GM23248 (cell line): Measurements from ENCODE around the gene PFKFB1.

Experiments used
- EZH2 ChIP-seq: fragments of 200-600 bp; sonication (generic); IDR thresholded peaks from 2 replicates; pipeline ENCODE4 v1.6.1; 2018; ENCODE audit warnings: antibody characterized with exemption, mild to moderate bottlenecking; ENCODE audit not compliant: insufficient read depth, poor library complexity, severe bottlenecking
- EZH2phosphoT487 ChIP-seq: fragments of 200-600 bp; sonication (generic); IDR thresholded peaks from 2 replicates; pipeline ENCODE4 v1.6.1; 2018; ENCODE audit warnings: antibody characterized with exemption, moderate library complexity, mild to moderate bottlenecking, low read depth; ENCODE audit not compliant: insufficient read depth

GRCh38 chrX:54926978-54927377 lies 67.0 kb downstream of the PFKFB1 start:
- TF ChIP-seq EZH2 (no peak), EZH2phosphoT487 (no peak)
